AG09319 (cell line): ENCODE measurements around the gene PSMD14.
"Not testable (repeated sequence)": the region's sequence is repeated elsewhere in the genome, so short reads cannot be mapped to it uniquely, and the experiment has no call there.

ENCODE experiments used
- DNase-seq: peaks from one replicate; pipeline ENCODE4 v3.0.0-alpha.2; 2010; ENCODE audit warnings: low read depth; ENCODE audit errors: extremely low read depth
- CTCF ChIP-seq: IDR thresholded peaks from 2 replicates; pipeline ENCODE4 v1.5.1; 2011; ENCODE audit warnings: low read depth, mild to moderate bottlenecking, inconsistent platforms, low read length, moderate library complexity

The PSMD14 gene

GRCh38 chr2:161308178-161308955, at the start of gene PSMD14:
TSS of gene PSMD14 (plus strand) at chr2:161308425. CDS start at chr2:161318826, 10,401 bp downstream.
- DNase-seq: peak; percentile 71
- TF ChIP-seq CTCF: no peak

DNA sequence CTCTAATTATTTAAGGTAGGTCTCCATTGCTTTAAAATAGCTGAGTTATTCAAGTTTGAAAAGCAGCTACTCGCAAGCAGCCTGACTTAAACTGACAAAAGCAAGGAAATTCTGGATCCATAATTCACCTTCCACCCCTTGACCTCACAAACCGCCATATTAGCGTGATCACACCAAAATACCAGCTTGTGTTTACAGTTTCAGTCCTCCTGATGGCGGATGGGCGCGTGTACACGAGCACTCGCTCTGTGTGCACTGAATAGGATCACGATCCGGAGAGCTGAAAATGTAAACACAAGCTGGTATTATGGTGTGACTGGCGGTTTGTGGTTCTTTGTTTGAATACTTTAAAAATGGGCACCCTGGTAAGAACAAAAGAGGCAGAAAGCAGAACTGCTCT, 42.4 kb upstream of the PSMD14 start:
- DNase-seq: no peak
- TF ChIP-seq CTCF: no peak

DNA sequence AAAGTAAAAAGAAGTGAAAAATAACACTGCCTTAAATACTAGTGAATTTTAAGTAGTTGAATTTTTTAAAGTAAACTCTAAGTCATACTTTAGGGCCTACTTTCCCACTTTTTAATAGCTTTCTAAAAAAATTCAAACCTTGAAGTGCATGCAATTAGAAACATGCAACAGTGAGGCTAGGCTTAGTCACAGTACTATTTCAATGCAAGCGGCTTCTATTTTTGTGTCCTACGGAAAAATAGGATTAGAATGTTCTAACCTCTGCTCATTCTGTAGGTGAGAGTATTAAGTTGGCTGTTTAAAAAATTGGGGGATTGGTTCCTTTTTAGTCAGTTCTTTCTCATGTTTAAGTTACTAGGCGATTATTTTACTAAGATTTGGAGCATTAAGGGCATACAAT, 39.1 kb upstream of the PSMD14 start:
- no peak for TF ChIP-seq CTCF
- DNase-seq: no peak

GRCh38 chr2:161273038-161273760, 35.0 kb upstream of the PSMD14 start:
- DNase-seq: peak; percentile 15
- peak; percentile 58 for TF ChIP-seq CTCF

- not testable (repeated sequence) for DNase-seq
Observed at GRCh38 chr2:161278564-161279229, 29.5 kb upstream of the PSMD14 start.

DNA sequence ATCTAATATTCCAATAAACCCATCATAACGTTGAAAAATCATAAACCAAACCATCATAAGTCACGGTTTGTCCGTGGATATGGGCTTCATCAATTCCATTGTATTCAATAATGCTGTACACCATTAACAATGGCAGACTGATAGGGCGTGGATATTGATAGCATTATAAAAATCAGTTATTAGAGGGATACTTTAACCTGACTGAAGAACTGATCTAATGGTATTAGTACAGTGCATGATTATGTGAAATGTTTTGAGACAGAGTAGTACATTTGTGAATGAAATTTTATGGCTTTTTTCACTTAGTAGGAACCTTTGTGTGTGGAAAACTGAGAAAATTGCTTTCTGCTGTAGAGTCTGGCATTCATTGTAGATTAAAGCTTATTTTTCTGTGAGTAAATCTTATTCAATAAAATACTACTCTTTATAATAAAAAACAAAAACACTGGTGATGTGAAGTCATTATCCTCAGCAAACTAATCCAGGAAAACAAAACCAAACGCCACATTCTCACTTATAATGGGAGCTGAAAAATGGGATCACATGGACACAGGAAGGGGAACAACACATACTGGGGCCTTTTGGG, 28.9 kb upstream of the PSMD14 start:
- DNase-seq: not testable (repeated sequence)

DNA sequence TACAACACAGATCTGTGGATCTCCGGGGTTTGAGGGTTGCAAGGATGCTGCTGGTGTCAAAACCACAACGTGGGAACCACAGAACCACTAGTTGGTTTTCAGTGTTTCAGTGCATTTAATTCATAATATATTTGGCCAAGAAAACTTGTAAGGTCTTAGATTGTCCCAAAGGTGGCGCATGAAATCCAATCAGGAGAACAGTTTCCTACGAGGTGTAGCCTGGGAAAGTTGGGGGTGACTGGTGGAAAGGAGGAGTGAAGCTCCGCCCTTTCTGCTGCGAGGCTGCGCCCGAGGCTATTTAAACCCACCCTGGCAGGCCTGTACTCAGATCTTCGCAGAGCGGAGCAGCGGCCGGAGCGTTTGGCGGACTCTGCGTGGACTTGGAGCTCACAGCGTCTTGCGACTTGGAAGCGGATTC, 27.3 kb upstream of the PSMD14 start:
- not testable (repeated sequence) for DNase-seq
- TF ChIP-seq CTCF: peak; percentile 7

DNA sequence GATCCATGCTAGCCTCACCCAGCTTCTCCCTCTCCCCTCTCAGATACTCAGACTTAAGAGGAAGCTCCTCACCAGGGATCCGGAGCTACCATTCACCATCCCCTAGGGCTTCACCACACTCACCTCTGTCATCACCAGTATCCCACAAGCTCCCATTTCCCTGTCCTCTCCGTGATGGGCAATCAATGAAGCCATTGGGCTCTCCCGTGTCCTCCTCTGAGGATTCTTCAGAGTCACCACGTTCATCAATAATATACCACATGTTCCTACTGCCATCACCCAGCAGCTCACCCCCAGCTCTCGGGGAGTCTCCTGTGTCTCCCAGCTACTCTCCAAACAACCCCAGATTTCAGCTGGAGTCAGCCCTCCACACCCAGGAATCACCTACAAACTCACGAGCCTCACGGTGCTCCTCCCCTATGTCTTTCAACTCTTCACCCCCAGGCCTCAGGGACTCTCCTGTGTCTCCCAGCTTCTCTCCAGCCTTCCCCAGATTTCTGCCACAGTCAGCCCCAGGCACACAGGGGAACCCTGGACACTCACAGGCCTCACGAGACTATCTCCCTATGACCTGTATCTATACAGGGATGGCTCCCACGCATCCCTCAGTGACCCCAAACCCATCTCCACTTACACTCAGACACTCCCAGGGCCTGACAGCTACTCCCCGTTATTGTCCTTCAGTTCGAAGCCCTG, 26.5 kb upstream of the PSMD14 start:
- DNase-seq: not testable (repeated sequence)

GRCh38 chr2:161282311-161282644, 25.9 kb upstream of the PSMD14 start:
- DNase-seq: not testable (repeated sequence)
